ENCODE results near the gene RFX8. TPM values are rescaled to one million over a fixed set of nuclear protein-coding genes. Genes with fewer than 3 reads are reported as not detected.

Gene RFX8
- total RNA-seq, 1 experiment from 2014 or later, result not detected

DNA sequence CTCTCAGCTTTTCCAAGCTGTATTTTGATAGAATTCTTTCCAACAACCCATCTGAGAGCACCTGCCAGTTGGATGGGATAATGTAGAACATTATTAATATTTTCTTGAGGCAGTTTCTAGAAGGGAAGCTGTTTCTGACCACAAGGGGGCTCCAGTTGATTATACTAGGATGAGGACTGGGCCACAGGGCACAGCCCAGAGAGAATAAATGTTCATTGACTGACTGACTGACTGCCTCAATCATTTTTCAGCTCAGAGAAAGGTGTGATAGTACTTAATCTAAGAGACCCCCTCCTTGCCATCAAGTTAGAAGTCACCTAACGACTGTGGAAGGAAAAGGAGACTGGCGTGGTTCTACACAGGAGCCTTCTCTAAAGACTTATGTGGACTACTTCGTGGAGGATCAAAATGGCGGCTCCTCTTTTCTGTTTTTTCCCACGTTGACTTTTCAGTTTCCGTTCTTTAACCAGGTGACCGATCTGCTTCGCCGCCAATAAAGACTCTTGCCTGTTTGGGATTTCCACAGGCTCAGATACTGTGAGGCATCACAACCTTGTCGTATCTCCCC lies 55.7 kb downstream of the RFX8 start:
- in situ Hi-C loops (cut with HindIII; ENCODE audit: low sequenced_read_pairs), result no loop called here
- DNase-seq (ENCODE audit: low spot score), result peak; percentile 43

DNA sequence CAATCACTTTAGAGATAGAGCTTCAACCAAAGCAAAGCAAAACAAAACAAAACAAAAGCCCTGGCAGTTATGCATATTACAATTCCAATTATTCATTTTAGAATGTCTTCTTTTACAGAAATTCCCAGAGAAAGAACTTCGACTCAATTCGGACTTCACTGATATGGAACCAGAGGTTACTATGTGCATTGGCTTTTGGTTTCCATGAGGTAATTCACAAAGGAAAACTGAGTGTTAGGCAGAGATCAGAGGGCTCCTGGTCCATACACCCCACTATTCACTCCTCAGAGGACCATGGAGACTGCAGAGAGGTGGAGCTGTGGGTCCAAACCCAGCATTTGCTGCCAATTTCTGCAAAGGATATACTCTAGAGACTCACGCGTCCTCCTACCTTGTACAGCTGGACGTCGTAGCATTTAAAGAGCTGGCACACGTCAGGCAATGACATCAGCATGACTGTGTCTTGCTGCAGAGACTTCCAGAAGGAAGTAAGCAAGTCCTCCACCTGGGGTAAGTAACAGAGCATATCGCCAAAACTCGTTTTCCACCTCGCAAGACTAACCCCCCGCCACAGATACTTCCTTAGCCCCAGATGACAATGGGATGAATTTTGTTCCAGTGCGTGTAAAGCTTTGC lies 56.3 kb downstream of the RFX8 start:
- no peak for DNase-seq (ENCODE audit: low spot score)
- in situ Hi-C loops (cut with HindIII; ENCODE audit: low sequenced_read_pairs), result no loop called here

DNA sequence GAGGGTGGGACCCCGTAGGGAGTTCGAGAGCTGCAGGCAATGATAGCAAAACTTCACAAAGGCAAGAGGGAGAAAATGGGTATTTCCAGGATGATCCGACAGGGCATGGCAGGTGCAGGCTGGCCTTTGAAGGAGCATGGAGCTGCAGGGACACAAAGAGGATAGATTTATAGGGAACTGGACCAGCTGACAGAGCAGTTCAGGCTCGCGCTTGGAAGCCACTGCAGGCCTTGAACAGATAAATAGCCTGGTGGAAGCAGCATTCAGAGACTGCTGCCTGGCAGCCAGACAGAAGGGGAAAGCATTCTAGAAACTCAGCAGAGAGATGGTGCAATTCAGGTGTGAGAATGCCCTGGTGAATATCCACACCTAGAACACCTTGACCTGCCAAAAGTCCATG lies 58.3 kb downstream of the RFX8 start:
- DNase-seq (ENCODE audit: low spot score), result no peak
- in situ Hi-C loops (cut with HindIII; ENCODE audit: low sequenced_read_pairs), result no loop called here

DNA sequence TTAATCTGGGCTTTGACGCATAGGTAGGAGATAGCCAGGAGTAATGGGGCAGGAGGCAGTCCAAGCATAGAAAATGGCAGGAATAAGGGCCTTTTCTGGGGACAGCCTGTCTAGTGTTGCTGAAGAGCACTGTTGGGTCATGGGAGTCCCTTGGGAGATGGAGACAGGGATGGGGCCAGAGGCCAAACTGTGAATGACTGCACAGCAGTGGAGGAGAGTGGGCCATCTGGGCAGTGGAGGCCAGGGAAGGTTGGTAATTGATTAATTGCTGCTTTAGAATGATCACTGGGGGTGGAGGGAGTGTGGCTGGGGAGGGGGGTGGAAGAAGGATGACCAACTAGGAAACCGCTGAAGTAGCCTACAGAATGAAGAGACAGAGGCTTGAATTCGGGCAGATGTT lies 59.0 kb downstream of the RFX8 start:
- DNase-seq (ENCODE audit: low spot score), result no peak
- in situ Hi-C loops (cut with HindIII; ENCODE audit: low sequenced_read_pairs), result no loop called here

DNA sequence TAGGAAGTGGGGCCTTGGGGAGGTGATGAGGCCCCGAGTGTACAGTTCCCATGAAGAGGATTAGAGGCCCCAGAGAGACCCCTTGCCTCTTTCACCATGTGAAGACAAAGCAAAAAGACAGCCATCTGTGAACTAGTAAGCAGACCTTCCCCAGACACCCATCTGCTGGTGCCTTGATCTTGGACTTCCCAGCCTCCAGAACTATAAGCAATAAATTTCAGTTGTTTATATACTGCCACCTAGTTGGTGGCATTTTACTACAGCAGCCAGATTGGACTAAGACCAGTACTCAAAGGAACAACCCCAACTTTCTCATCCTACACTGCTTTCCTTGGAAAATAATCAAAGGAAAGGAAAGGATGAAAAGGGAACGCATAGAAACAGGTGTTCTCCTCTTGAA lies 59.7 kb downstream of the RFX8 start:
- in situ Hi-C loops (cut with HindIII; ENCODE audit: low sequenced_read_pairs), result no loop called here
- DNase-seq (ENCODE audit: low spot score), result no peak

DNA sequence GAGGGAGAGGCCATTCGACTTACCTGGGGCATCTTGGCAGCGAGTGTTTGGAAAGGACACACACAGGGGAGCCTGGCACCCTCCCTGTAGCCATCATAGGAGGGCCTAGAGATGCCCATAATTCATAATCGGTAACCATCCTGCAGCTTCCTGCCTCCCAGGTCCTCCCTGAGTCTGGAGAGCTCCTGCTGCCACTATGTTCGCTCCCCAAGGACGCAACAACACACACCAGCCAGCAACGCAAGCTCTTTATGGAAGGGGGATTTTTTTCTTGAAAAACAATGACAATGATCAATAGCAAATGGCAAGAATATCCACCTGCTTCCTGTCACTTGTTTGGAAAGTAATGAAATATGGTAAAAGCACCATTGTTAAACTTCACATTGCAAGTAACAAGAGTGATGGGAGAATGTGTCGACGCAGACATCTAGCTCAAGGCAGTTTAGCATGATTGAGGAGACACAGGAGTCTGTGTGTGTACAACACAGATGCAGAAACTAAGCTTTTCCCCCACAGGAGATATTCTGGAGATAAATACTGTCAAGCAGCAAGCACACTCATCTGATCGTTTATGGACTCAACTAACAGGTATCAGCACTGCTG lies 62.7 kb downstream of the RFX8 start:
- DNase-seq (ENCODE audit: low spot score), result no peak
- in situ Hi-C loops (cut with HindIII; ENCODE audit: low sequenced_read_pairs), result no loop called here

DNA sequence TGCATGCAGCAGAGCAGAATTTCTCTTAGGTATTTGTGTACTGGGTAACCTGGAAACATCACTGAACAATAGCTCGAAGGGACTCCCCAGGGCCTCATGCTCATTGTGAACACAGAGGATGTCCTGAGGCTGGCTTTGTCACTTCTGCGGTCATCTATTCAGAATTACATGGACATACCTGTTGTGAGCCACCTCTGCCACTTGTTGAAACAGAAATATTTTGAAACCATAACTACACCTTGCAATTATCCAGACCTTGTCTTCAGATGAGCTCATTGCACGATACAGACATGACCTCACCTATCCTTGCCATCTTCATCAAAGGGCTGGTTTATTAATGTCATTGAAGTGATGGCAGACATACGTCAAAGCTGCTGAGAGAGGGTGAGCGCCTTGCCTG lies 64.2 kb downstream of the RFX8 start:
- in situ Hi-C loops (cut with HindIII; ENCODE audit: low sequenced_read_pairs), result no loop called here
- no peak for DNase-seq (ENCODE audit: low spot score)

DNA sequence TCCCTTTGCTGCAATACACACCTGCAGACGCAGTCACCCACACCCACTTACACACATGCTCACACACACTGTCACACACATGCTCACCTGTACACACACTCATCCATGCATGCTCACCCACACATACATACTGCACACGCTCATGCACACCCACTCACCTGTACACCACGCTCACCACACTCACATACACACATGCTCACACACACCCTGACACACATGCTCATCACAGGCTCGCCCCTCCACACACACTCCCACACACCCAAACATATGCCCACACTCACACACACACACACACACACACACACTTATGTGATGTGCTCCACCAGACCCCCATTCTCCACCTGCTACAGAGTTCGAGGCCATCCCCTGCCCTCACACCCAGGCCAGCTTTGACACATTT lies 64.8 kb downstream of the RFX8 start:
- DNase-seq (ENCODE audit: low spot score), result no peak
- in situ Hi-C loops (cut with HindIII; ENCODE audit: low sequenced_read_pairs), result no loop called here

DNA sequence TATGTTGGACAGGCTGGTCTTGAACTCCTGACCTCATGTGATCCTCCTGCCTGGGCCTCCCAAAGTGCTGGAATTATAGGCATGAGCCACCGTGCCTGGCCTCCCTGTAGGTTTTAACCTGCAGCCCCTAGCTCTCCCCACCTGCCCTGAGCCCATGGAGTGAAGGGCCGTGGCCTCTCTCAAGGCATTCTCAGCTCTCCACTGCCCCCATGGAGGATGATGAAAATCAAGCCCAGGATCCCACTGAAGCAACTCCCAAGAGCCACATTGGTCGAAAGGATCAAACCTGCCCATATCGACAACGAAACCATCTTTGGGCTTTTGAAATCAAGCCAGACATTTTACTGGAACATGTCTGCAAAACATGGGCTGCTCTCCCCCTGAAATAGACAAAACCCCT lies 65.2 kb downstream of the RFX8 start:
- in situ Hi-C loops (cut with HindIII; ENCODE audit: low sequenced_read_pairs), result no loop called here

DNA sequence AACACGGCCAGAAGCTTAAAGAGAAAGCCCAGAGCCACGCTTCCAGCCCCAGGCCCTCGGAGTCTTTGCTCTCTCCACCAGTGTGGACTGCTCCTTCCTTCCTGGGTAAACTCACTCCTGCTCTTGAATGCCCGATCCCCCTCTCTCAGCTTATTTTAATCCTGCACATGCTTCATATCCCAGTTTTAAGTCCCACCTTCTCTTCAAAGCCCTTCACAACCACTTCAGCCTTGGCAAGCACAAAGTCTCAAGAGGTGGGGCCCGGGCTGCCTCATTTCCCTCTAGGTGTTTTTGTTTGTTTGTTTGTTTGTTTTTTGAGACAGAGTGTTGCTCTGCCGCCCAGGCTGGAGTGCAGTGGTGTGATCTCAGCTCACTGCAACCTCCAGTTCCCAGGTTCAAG lies 66.0 kb downstream of the RFX8 start:
- in situ Hi-C loops (cut with HindIII; ENCODE audit: low sequenced_read_pairs), result no loop called here

More for the DNA sequence above, 65.2 kb downstream of the RFX8 start:
- DNase-seq (ENCODE audit: low spot score), result no peak

DNA sequence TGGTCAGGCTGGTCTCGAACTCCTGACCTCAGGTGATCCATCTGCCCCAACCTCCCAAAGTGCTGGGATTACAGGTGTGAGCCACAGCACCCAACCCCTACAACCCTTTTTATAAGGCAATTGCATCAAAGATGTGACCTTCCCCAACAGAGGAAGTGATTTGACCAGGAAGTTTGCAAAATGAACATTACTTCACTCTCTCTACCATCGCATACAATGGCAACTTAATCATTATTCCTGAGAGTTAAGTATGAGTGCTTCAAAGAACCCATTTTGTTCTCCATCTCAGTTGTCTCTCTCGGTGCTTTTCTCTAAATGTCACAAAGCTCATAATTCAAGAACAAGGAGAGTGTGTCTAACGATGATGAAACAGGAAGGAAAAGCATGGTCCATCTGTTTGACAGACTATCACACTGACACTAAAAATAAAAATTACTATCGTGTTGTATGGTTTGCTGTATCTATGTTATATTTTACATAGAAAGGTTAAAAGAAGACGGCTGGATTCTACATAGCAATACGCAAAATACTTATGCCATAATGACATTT lies 69.5 kb downstream of the RFX8 start:
- in situ Hi-C loops (cut with HindIII; ENCODE audit: low sequenced_read_pairs), result no loop called here
- DNase-seq (ENCODE audit: low spot score), result no peak

More for the DNA sequence above, 66.0 kb downstream of the RFX8 start:
- no peak for DNase-seq (ENCODE audit: low spot score)

DNA sequence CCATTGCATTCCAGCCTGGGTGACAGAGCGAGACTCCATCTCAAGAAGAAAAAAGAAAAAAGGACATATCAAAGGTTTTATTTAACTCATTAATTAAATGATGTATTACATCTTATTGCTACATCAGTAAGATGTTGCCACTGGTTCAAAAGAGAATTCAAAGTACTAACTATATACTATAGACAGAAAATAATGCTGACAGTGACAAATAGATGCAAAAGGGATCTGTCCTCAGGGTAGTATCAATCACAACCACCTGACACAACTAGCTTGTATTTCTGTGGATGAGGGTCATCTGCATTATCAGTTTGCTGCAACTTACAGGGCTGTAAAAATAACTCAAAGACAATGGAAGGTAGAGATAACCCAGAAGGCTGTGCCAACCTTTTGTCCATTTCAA lies 71.2 kb downstream of the RFX8 start:
- in situ Hi-C loops (cut with HindIII; ENCODE audit: low sequenced_read_pairs), result no loop called here
- DNase-seq (ENCODE audit: low spot score), result no peak

DNA sequence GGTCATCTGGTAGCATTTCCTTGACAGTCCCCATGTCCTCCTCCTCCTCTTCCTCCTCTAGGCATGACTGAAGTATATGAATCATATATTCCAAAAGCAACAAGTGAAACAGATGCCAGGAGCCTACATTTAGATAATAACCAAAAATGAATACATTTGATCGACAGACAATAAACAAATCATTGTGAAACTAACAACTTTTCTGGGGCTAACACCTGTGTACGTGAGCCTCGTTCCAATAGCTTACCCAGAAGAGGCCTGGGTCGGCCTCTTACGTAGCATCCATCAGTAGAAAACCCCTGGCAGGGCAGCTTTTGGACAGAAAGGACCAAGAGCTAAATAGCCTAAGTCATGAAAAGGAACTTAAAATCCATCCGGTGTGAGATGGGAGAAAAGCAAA lies 72.3 kb downstream of the RFX8 start:
- in situ Hi-C loops (cut with HindIII; ENCODE audit: low sequenced_read_pairs), result no loop called here

DNA sequence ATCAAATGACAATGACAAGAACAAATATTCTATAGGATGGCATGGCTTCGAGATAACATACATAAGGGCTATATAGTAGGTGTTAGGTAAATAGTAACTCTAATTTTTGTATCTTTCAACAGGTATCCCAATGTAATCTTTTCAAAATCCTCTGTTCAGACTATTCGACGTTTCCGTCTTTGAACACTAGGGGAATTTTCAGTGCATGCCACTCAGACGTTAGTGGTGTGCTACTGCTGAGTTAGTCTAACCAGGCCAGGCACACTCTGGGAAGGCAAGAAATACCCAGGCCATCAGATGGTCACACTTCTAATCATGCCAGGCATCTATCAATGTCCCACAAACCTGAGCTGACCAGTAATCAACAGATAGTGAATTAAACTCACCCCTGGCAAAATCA lies 73.0 kb downstream of the RFX8 start:
- DNase-seq (ENCODE audit: low spot score), result no peak
- in situ Hi-C loops (cut with HindIII; ENCODE audit: low sequenced_read_pairs), result no loop called here

More for the DNA sequence above, 72.3 kb downstream of the RFX8 start:
- DNase-seq (ENCODE audit: low spot score), result no peak

DNA sequence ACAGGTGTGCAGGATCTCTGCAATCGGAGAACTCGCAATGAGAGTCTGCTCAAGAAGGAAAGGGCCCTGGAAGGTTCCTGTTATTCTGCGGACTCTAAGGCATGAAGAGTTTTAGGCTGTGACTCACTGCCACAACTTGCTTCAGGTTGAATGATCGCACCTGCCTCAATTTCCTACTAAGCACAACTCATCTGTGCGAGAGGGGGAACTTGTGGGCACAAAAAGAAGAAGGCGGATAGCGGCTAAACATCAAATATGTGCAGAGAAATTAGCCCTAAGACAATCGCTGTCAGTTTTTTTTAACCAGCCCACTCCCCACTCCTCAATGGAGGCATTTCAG lies 73.6 kb downstream of the RFX8 start:
- no peak for DNase-seq (ENCODE audit: low spot score)
- in situ Hi-C loops (cut with HindIII; ENCODE audit: low sequenced_read_pairs), result no loop called here

DNA sequence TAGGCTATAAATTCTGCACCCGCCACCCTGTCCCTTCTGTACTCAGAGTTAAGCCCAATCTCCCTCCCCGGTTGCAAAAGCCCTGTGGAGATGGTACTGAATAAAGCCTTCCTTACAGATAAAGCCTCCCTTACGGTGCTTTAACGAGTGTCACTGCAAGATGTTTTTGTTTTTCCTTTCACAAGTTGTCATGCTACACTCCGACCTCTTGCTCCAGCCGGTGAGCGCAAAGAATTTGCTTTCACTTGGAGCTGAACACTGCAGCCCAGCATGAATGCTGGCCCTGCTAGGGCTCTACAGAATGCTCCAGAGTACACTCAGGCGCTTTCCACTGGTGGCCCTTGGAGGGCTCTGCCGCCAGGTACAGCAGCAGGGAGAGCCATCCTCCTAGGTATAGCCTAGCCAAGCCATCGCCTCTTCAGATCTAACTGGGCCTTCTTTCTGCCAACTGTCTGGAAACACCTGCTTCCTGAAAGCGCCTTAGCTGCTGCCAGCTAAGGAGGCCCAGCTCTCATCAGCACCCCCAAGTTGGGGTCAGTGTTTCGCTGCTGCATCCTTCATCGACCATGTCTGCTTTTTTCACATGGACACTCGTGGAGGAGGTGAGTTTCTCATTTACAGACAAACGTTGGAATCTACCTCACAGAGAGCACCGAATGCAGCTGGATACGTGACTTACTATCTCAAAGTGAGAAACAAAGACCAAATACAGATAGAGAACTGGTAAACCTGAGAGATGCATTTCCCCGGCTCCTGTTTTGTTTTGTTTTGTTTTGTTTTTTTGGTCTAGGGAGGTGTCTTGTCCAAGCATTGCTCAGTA lies 74.2 kb downstream of the RFX8 start:
- no peak for DNase-seq (ENCODE audit: low spot score)
- in situ Hi-C loops (cut with HindIII; ENCODE audit: low sequenced_read_pairs), result no loop called here

DNA sequence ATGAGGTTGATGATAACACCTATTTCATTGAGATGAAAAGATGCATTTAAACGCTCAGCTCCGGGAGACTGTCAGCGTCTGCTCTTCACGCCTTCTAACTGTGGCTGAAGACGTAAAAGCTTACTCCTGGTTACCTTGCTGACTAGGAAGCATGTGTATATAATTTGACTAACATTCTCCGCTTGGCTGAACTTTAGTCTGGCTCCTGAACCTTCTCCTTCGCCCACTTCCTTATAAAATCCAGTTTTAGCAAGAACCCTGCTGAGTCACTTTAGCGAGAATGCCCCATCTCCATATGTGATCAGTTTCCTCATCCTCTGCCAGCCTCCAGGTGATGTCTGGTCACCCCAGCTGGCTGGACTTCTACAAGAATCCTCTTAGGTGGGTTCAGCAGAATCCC lies 74.9 kb downstream of the RFX8 start:
- in situ Hi-C loops (cut with HindIII; ENCODE audit: low sequenced_read_pairs), result no loop called here
- no peak for DNase-seq (ENCODE audit: low spot score)

DNA sequence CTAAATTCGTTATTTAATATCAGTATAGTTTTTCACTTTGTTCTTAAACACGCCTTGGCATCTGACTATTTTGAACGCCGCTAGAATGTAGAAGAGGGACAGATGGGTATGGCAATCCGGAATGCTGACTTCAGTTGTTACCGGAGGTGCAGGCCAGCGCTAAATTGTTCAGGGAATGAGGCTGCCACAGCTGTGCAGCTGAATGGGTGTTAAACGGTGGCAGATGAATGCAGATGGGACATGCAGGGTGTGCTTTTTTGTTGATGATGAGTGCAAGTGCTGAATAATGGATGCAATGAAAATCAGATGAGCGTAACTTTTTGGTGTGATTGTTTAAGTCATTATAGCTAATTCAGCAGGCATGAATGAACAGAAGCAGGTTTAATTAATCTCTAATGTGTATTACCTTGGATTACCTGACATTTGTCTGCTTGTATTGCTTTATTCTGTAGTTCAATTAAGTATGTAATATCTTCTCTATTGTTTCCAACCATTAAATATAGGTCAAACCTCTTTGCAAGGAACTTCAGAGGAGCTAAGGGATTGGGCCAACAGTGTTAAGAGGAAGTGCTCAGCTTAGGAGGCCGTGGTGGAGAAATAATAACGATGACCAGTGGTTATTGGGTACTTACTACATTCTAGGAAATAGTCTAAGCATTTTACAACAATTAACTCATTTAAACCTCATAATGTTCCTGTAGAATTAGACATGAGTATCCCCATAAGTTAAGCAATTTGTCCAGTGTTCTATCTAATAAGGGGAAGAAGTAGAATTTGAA lies 75.7 kb downstream of the RFX8 start:
- in situ Hi-C loops (cut with HindIII; ENCODE audit: low sequenced_read_pairs), result no loop called here
- DNase-seq (ENCODE audit: low spot score), result no peak

DNA sequence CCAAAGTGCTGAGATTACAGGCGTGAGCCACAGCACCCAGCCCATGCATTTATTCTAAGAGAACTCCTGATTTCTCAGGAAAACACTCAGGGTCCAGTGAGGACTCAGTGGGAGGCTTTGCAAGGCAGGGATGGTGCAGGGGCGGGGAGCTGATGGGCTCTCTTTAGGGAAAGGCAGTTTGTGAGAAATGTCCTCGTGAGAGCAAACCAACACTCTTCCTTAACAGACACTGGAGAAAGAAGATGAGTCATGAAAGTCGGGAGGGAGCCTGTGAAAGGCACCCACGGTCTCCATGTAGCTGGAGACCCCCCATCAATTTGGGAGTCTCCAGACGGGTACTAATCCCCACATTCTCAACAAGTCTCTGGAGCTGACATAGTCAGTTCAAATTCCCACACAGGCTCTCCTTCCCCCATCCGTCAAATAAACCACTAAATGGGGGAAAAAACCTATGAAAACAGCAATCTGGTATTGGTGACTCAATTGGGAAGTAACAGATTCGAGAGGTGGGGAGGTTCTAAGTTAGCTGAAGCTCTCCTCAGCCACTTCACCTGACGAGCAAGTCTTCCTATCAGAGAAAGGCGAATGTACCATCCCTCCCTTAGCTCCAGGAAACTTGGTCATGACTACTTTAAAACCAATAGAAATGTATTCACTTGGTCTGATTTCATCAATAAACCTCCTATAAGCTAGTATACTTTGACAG lies 76.6 kb downstream of the RFX8 start:
- no peak for DNase-seq (ENCODE audit: low spot score)
- in situ Hi-C loops (cut with HindIII; ENCODE audit: low sequenced_read_pairs), result no loop called here

All from G401 (cell line).